Liver (tissue), 3 donors: ENCODE data around the gene MYL6.

Experiments used
- GABPA ChIP-seq, 2 donors: IDR thresholded peaks in 1 of 2; conservative IDR thresholded peaks in 1 of 2; 2 replicates each; pipeline ENCODE4 v1.6.1; 2016; ENCODE audit warnings: antibody characterized with exemption in 2 of 2, mild to moderate bottlenecking in 1 of 2, moderate library complexity in 1 of 2
- RXRA ChIP-seq, 2 donors: IDR thresholded peaks; 2 replicates each; pipeline ENCODE4 v1.6.1; 2017 to 2018; ENCODE audit warnings: antibody characterized with exemption in 2 of 2, mild to moderate bottlenecking in 1 of 2
- YY1 ChIP-seq: IDR thresholded peaks from 2 replicates; pipeline ENCODE4 v1.6.1; 2016; ENCODE audit warnings: antibody characterized with exemption, mild to moderate bottlenecking
- TF ChIP-seq, protein P1 (sequence below): fragments of 150-350 bp; IDR thresholded peaks from 2 replicates; pipeline ENCODE4 v1.5.1; 2017; ENCODE audit warnings: improper control_type of control experiment, low read depth, low read length; ENCODE audit not compliant: missing input control
- TF ChIP-seq, protein P2 (sequence below): IDR thresholded peaks from 2 replicates; pipeline ENCODE4 v1.6.1; 2016; ENCODE audit warnings: antibody characterized with exemption
- TF ChIP-seq, protein P3 (sequence below): IDR thresholded peaks from 2 replicates; pipeline ENCODE4 v1.6.1; 2016; ENCODE audit warnings: antibody characterized with exemption, mild to moderate bottlenecking
- TF ChIP-seq, protein P4 (sequence below): IDR thresholded peaks from 2 replicates; pipeline ENCODE4 v1.6.1; 2016; ENCODE audit warnings: antibody characterized with exemption
- donor health status: healthy.
- donor health status: healthy.

DNA sequence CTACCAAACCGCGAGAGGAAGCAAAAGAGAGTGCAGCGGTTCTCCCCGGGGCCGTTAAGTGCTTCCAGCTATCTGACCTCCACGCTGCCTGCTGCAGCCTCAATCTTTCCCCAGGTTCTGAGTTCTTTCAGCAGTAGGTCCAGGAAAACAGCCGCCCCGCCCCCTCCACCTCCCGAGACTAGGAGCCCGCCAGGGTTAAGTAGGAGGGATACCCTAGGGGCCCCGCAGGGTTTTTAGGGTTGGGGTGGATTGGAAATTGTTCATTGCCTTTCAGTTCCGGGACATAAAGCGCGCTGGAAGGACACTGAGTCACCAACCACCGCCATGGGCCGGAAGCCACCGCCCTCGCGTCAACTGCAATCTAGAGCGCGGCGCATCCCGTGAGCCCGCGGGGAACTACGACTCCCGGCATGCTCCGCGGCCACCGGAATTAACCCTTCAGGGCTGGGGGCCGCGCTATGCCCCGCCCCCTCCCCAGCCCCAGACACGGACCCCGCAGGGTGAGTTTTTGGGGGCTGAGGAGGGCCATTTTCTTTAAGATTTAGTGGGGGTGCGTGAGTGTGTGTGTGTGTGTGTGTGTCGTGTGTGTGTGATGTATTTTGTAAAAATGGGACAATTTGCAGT is 5.9 kb upstream of the MYL6 start, which contains the start of gene MYL6B:
- TF ChIP-seq, protein P1, sequence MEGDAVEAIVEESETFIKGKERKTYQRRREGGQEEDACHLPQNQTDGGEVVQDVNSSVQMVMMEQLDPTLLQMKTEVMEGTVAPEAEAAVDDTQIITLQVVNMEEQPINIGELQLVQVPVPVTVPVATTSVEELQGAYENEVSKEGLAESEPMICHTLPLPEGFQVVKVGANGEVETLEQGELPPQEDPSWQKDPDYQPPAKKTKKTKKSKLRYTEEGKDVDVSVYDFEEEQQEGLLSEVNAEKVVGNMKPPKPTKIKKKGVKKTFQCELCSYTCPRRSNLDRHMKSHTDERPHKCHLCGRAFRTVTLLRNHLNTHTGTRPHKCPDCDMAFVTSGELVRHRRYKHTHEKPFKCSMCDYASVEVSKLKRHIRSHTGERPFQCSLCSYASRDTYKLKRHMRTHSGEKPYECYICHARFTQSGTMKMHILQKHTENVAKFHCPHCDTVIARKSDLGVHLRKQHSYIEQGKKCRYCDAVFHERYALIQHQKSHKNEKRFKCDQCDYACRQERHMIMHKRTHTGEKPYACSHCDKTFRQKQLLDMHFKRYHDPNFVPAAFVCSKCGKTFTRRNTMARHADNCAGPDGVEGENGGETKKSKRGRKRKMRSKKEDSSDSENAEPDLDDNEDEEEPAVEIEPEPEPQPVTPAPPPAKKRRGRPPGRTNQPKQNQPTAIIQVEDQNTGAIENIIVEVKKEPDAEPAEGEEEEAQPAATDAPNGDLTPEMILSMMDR, result no peak
- TF ChIP-seq YY1 (peak; percentile 97), GABPA (IDR thresholded peaks at IDR 0.05 in 1 of 2, conservative IDR thresholded peaks at IDR 0.05 in 1 of 2) (peak; percentile 49 to 91), RXRA (IDR thresholded peaks at IDR 0.05) (peak in 1 of 2 donors; percentile 24)
- TF ChIP-seq, protein P2, sequence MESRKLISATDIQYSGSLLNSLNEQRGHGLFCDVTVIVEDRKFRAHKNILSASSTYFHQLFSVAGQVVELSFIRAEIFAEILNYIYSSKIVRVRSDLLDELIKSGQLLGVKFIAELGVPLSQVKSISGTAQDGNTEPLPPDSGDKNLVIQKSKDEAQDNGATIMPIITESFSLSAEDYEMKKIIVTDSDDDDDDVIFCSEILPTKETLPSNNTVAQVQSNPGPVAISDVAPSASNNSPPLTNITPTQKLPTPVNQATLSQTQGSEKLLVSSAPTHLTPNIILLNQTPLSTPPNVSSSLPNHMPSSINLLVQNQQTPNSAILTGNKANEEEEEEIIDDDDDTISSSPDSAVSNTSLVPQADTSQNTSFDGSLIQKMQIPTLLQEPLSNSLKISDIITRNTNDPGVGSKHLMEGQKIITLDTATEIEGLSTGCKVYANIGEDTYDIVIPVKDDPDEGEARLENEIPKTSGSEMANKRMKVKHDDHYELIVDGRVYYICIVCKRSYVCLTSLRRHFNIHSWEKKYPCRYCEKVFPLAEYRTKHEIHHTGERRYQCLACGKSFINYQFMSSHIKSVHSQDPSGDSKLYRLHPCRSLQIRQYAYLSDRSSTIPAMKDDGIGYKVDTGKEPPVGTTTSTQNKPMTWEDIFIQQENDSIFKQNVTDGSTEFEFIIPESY, result peak; percentile 91
- TF ChIP-seq, protein P3, sequence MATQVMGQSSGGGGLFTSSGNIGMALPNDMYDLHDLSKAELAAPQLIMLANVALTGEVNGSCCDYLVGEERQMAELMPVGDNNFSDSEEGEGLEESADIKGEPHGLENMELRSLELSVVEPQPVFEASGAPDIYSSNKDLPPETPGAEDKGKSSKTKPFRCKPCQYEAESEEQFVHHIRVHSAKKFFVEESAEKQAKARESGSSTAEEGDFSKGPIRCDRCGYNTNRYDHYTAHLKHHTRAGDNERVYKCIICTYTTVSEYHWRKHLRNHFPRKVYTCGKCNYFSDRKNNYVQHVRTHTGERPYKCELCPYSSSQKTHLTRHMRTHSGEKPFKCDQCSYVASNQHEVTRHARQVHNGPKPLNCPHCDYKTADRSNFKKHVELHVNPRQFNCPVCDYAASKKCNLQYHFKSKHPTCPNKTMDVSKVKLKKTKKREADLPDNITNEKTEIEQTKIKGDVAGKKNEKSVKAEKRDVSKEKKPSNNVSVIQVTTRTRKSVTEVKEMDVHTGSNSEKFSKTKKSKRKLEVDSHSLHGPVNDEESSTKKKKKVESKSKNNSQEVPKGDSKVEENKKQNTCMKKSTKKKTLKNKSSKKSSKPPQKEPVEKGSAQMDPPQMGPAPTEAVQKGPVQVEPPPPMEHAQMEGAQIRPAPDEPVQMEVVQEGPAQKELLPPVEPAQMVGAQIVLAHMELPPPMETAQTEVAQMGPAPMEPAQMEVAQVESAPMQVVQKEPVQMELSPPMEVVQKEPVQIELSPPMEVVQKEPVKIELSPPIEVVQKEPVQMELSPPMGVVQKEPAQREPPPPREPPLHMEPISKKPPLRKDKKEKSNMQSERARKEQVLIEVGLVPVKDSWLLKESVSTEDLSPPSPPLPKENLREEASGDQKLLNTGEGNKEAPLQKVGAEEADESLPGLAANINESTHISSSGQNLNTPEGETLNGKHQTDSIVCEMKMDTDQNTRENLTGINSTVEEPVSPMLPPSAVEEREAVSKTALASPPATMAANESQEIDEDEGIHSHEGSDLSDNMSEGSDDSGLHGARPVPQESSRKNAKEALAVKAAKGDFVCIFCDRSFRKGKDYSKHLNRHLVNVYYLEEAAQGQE, result no peak
- TF ChIP-seq, protein P4, sequence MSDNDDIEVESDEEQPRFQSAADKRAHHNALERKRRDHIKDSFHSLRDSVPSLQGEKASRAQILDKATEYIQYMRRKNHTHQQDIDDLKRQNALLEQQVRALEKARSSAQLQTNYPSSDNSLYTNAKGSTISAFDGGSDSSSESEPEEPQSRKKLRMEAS, result peak; percentile 44
